Caco-2 (cell line): ENCODE measurements around the gene UGT1A1. TPM values are rescaled to one million over a fixed set of nuclear protein-coding genes. Genes with fewer than 3 reads are reported as not detected.

ENCODE experiments used
- BruUV-seq: library from RNA; stranded (reverse); fragments of 400-500 nt; replicated peaks from 2 replicates; lab custom pipeline; 2021; lab: Mats Ljungman, UMichigan
- CTCF ChIA-PET: fragments of 300-600 bp; sonication (Branson Sonifier 250); formaldehyde crosslinking; loops from one replicate; lab custom pipeline; 2022; ENCODE audit warnings: antibody characterized with exemption; lab: Charles Lee
- POLR2A ChIA-PET: fragments of 300-600 bp; sonication (Branson Sonifier 250); formaldehyde crosslinking; loops from one replicate; lab custom pipeline; 2022; ENCODE audit warnings: antibody characterized with exemption; lab: Charles Lee
- DNase-seq, 2 experiments: peaks; one replicate each; pipeline versions ENCODE4 v3.0.0 to v3.0.0-alpha.2; 2020 to 2022
- H3K27me3 ChIP-seq: replicated peaks from 2 replicates; pipeline ENCODE4 v1.6.0; 2011; ENCODE audit warnings: low read length; ENCODE audit not compliant: control insufficient read depth, insufficient read depth
- H3K36me3 ChIP-seq: 2 replicates; pipeline ENCODE4 v1.5.1; 2011; ENCODE audit warnings: low read length; ENCODE audit not compliant: control insufficient read depth, insufficient read depth
- H3K4me1 ChIP-seq: fragments of 250-450 bp; sonication (Bioruptor Pico); 2 replicates; pipeline ENCODE4 v1.5.1; 2020; ENCODE audit warnings: mild to moderate bottlenecking
- H3K4me3 ChIP-seq: 2 replicates; pipeline ENCODE4 v1.5.1; 2011; ENCODE audit warnings: low read depth, mild to moderate bottlenecking, control low read depth, low read length
- H3K9me3 ChIP-seq: fragments of 250-450 bp; sonication (Bioruptor Pico); 2 replicates; pipeline ENCODE4 v1.5.1; 2020; ENCODE audit warnings: mild to moderate bottlenecking, moderate library complexity
- H3K27ac Mint-ChIP-seq: one replicate; pipeline ENCODE4 v1.8.0; 2022; ENCODE audit warnings: mixed read lengths; ENCODE audit not compliant: unreplicated experiment
- H3K27me3 Mint-ChIP-seq: one replicate; pipeline ENCODE4 v1.8.0; 2022; ENCODE audit warnings: mixed read lengths; ENCODE audit not compliant: insufficient read depth, unreplicated experiment
- H3K36me3 Mint-ChIP-seq: one replicate; pipeline ENCODE4 v1.8.0; 2022; ENCODE audit warnings: mild to moderate bottlenecking, mixed read lengths; ENCODE audit not compliant: insufficient read depth, unreplicated experiment
- H3K4me1 Mint-ChIP-seq: one replicate; pipeline ENCODE4 v1.8.0; 2022; ENCODE audit warnings: low read depth, mixed read lengths; ENCODE audit not compliant: unreplicated experiment
- H3K4me3 Mint-ChIP-seq: one replicate; pipeline ENCODE4 v1.8.0; 2022; ENCODE audit warnings: mild to moderate bottlenecking, moderate library complexity, mixed read lengths; ENCODE audit not compliant: unreplicated experiment
- H3K9me3 Mint-ChIP-seq: one replicate; pipeline ENCODE4 v1.8.0; 2022; ENCODE audit warnings: mixed read lengths; ENCODE audit not compliant: unreplicated experiment
- intact Hi-C: fragments of 100-400 bp; cut with micrococcal nuclease; formaldehyde crosslinking; loops from one replicate; pipeline ENCODE4 v1.10.0; 2022; ENCODE audit not compliant: unreplicated experiment
- total RNA-seq: library from RNA; stranded (reverse); gene quantifications from 2 replicates; pipeline ENCODE4 v1.2.3, GENCODE V29; 2022
- TF ChIP-seq, protein P1 (sequence below), 2 experiments: fragments of 200-600 bp in 1 of 2; IDR thresholded peaks; 1 replicate in 1 of 2; 2 replicates in 1 of 2; pipeline versions ENCODE4 v1.5.1 to v1.8.0; 2011 to 2022; ENCODE audit warnings: antibody characterized with exemption in 1 of 2, control low read depth in 1 of 2, inconsistent platforms in 1 of 2, low read depth in 1 of 2, low read length in 1 of 2, mild to moderate bottlenecking in 1 of 2, moderate library complexity in 1 of 2; ENCODE audit not compliant: insufficient read depth in 1 of 2, severe bottlenecking in 1 of 2, unreplicated experiment in 1 of 2

UGT1A1 gene
- total RNA-seq, 1 experiment from 2014 or later = 3.0 TPM

GRCh38 chr2:233811087-233811486, 51.0 kb downstream of the UGT1A1 start:
- Mint-ChIP-seq H3K27ac (no peak overlapping the region), H3K4me1 (no peaks in the 10 kb centered on the region), H3K27me3 (no peaks in the 10 kb centered on the region), H3K9me3 (no peaks in the 10 kb centered on the region), H3K36me3 (no peaks in the 10 kb centered on the region), H3K4me3 (no peak overlapping the region)
- no peaks in the 10 kb centered on the region for H3K4me1 ChIP-seq
- CTCF ChIA-PET = no interaction called here
- H3K27me3 ChIP-seq = no peaks in the 10 kb centered on the region
- no peaks in the 10 kb centered on the region for H3K9me3 ChIP-seq
- no TSS peak for BruUV-seq
- intact Hi-C loops = no loop called here
- no peak overlapping the region for H3K4me3 ChIP-seq
- TF ChIP-seq, protein P1, sequence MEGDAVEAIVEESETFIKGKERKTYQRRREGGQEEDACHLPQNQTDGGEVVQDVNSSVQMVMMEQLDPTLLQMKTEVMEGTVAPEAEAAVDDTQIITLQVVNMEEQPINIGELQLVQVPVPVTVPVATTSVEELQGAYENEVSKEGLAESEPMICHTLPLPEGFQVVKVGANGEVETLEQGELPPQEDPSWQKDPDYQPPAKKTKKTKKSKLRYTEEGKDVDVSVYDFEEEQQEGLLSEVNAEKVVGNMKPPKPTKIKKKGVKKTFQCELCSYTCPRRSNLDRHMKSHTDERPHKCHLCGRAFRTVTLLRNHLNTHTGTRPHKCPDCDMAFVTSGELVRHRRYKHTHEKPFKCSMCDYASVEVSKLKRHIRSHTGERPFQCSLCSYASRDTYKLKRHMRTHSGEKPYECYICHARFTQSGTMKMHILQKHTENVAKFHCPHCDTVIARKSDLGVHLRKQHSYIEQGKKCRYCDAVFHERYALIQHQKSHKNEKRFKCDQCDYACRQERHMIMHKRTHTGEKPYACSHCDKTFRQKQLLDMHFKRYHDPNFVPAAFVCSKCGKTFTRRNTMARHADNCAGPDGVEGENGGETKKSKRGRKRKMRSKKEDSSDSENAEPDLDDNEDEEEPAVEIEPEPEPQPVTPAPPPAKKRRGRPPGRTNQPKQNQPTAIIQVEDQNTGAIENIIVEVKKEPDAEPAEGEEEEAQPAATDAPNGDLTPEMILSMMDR (IDR thresholded peaks at IDR 0.05; ENCODE audit: insufficient read depth in 1 of 2, low read depth in 1 of 2, low read length in 1 of 2, severe bottlenecking in 1 of 2, unreplicated experiment in 1 of 2) = no peak
- H3K36me3 ChIP-seq = no peaks in the 10 kb centered on the region
- no peak for DNase-seq
- POLR2A ChIA-PET = no interaction called here

- no peak overlapping the region for H3K27ac Mint-ChIP-seq
- CTCF ChIA-PET = no interaction called here
- no TSS peak for BruUV-seq
- POLR2A ChIA-PET = no interaction called here
- H3K9me3 ChIP-seq = no peaks in the 10 kb centered on the region
- no peak overlapping the region for H3K4me3 Mint-ChIP-seq
- H3K36me3 ChIP-seq = no peaks in the 10 kb centered on the region
- H3K9me3 Mint-ChIP-seq = no peaks in the 10 kb centered on the region
- H3K4me1 ChIP-seq = no peaks in the 10 kb centered on the region
- no peaks in the 10 kb centered on the region for H3K36me3 Mint-ChIP-seq
- no peak for DNase-seq
- no peaks in the 10 kb centered on the region for H3K4me1 Mint-ChIP-seq
- TF ChIP-seq, protein P1 (IDR thresholded peaks at IDR 0.05; ENCODE audit: insufficient read depth in 1 of 2, low read depth in 1 of 2, low read length in 1 of 2, severe bottlenecking in 1 of 2, unreplicated experiment in 1 of 2) = no peak
- no peaks in the 10 kb centered on the region for H3K27me3 Mint-ChIP-seq
- H3K27me3 ChIP-seq = no peaks in the 10 kb centered on the region
- intact Hi-C loops = no loop called here
- H3K4me3 ChIP-seq = no peak overlapping the region
These were observed 51.7 kb downstream of the UGT1A1 start for GRCh38 chr2:233811732-233812131.

DNA sequence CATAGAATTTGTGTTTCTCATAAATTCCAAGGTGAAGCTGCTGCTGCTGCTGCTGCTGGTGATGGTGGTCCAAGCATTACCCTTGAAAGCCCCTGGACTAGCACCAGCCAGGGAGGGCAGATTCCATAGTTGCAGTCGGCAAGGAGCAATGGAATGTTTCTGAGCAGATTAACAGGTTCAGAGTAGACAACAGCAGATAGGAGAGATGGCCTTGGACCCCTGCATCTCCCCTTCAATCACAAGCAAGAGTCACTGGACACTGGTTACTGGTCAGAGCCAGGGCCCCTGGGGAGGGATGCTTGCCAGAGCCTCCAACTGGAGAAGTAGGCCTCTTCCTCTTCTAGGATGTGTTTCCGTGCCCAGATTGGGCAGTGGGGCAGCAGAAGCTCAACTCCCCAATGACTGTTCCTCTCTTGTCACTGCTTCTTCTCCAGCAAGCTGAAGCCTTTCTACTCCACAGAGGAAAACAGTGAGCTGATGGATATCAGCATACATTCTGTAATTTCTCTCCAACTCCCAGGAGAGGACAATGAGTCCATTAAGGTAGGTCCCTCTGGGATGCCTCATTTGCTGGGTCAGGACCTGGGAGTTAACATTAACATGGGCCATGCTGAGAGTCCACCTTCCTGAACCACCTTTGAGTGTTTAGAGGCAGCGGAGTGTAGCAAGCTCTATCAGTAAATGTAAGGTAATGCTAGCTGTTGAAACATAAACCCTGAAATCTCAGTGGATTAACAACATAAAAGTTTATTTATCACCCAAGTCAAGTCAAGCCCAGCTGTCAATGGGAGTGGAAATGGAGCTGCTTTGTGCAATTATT, 53.4 kb downstream of the UGT1A1 start:
- BruUV-seq = no TSS peak
- no peak for DNase-seq
- no peaks in the 10 kb centered on the region for H3K36me3 ChIP-seq
- ChIA-PET CTCF (no interaction called here), POLR2A (no interaction called here)
- no peaks in the 10 kb centered on the region for H3K27me3 ChIP-seq
- H3K36me3 Mint-ChIP-seq = no peaks in the 10 kb centered on the region
- H3K9me3 Mint-ChIP-seq = no peaks in the 10 kb centered on the region
- no peaks in the 10 kb centered on the region for H3K27me3 Mint-ChIP-seq
- H3K9me3 ChIP-seq = no peaks in the 10 kb centered on the region
- no peaks in the 10 kb centered on the region for H3K4me1 Mint-ChIP-seq
- no peak overlapping the region for H3K4me3 Mint-ChIP-seq
- intact Hi-C loops = no loop called here
- H3K27ac Mint-ChIP-seq = no peak overlapping the region
- TF ChIP-seq, protein P1 (IDR thresholded peaks at IDR 0.05; ENCODE audit: insufficient read depth in 1 of 2, low read depth in 1 of 2, low read length in 1 of 2, severe bottlenecking in 1 of 2, unreplicated experiment in 1 of 2) = no peak
- H3K4me1 ChIP-seq = no peaks in the 10 kb centered on the region
- H3K4me3 ChIP-seq = no peak overlapping the region
